HL-60 (cell line): ENCODE measurements around the gene RBPJ.

ENCODE experiments used
- CTCF ChIP-seq: IDR thresholded peaks from one replicate; pipeline ENCODE4 v1.5.1; 2011; ENCODE audit warnings: low read length, control low read depth, inconsistent platforms; ENCODE audit not compliant: insufficient read depth
- GABPA ChIP-seq: IDR thresholded peaks from 2 replicates; pipeline ENCODE4 v1.6.1; 2012; ENCODE audit warnings: low read depth
- POLR2AphosphoS5 ChIP-seq: IDR thresholded peaks from 2 replicates; pipeline ENCODE4 v1.6.1; 2012; ENCODE audit warnings: low read depth
- TF ChIP-seq, protein P1 (sequence below): IDR thresholded peaks from 2 replicates; pipeline ENCODE4 v1.6.1; 2012; ENCODE audit warnings: low read depth; ENCODE audit not compliant: insufficient replicate concordance

- TF ChIP-seq CTCF (no peak), POLR2AphosphoS5 (no peak), GABPA (no peak)
- TF ChIP-seq, protein P1, sequence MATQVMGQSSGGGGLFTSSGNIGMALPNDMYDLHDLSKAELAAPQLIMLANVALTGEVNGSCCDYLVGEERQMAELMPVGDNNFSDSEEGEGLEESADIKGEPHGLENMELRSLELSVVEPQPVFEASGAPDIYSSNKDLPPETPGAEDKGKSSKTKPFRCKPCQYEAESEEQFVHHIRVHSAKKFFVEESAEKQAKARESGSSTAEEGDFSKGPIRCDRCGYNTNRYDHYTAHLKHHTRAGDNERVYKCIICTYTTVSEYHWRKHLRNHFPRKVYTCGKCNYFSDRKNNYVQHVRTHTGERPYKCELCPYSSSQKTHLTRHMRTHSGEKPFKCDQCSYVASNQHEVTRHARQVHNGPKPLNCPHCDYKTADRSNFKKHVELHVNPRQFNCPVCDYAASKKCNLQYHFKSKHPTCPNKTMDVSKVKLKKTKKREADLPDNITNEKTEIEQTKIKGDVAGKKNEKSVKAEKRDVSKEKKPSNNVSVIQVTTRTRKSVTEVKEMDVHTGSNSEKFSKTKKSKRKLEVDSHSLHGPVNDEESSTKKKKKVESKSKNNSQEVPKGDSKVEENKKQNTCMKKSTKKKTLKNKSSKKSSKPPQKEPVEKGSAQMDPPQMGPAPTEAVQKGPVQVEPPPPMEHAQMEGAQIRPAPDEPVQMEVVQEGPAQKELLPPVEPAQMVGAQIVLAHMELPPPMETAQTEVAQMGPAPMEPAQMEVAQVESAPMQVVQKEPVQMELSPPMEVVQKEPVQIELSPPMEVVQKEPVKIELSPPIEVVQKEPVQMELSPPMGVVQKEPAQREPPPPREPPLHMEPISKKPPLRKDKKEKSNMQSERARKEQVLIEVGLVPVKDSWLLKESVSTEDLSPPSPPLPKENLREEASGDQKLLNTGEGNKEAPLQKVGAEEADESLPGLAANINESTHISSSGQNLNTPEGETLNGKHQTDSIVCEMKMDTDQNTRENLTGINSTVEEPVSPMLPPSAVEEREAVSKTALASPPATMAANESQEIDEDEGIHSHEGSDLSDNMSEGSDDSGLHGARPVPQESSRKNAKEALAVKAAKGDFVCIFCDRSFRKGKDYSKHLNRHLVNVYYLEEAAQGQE, result no peak
Measured at GRCh38 chr4:26457412-26457811, 136.6 kb downstream of the RBPJ start.
